Caco-2 (cell line): ENCODE measurements around the gene RASIP1. TPM values are rescaled to one million over a fixed set of nuclear protein-coding genes. Genes with fewer than 3 reads are reported as not detected.
"Not testable (repeated sequence)": the region's sequence is repeated elsewhere in the genome, so short reads cannot be mapped to it uniquely, and the experiment has no call there.

Experiments
- BruUV-seq: library from RNA; stranded (reverse); fragments of 400-500 nt; replicated peaks from 2 replicates; lab custom pipeline; 2021; lab: Mats Ljungman, UMichigan
- CTCF ChIA-PET: fragments of 300-600 bp; sonication (Branson Sonifier 250); formaldehyde crosslinking; loops from one replicate; lab custom pipeline; 2022; ENCODE audit warnings: antibody characterized with exemption; lab: Charles Lee
- POLR2A ChIA-PET: fragments of 300-600 bp; sonication (Branson Sonifier 250); formaldehyde crosslinking; loops from one replicate; lab custom pipeline; 2022; ENCODE audit warnings: antibody characterized with exemption; lab: Charles Lee
- DNase-seq, 2 experiments: peaks; one replicate each; pipeline versions ENCODE4 v3.0.0 to v3.0.0-alpha.2; 2020 to 2022
- H3K27me3 ChIP-seq: replicated peaks from 2 replicates; pipeline ENCODE4 v1.6.0; 2011; ENCODE audit warnings: low read length; ENCODE audit not compliant: control insufficient read depth, insufficient read depth
- H3K36me3 ChIP-seq: 2 replicates; pipeline ENCODE4 v1.5.1; 2011; ENCODE audit warnings: low read length; ENCODE audit not compliant: control insufficient read depth, insufficient read depth
- H3K4me1 ChIP-seq: fragments of 250-450 bp; sonication (Bioruptor Pico); 2 replicates; pipeline ENCODE4 v1.5.1; 2020; ENCODE audit warnings: mild to moderate bottlenecking
- H3K4me3 ChIP-seq: 2 replicates; pipeline ENCODE4 v1.5.1; 2011; ENCODE audit warnings: low read depth, mild to moderate bottlenecking, control low read depth, low read length
- H3K9me3 ChIP-seq: fragments of 250-450 bp; sonication (Bioruptor Pico); 2 replicates; pipeline ENCODE4 v1.5.1; 2020; ENCODE audit warnings: mild to moderate bottlenecking, moderate library complexity
- H3K27ac Mint-ChIP-seq: one replicate; pipeline ENCODE4 v1.8.0; 2022; ENCODE audit warnings: mixed read lengths; ENCODE audit not compliant: unreplicated experiment
- H3K27me3 Mint-ChIP-seq: one replicate; pipeline ENCODE4 v1.8.0; 2022; ENCODE audit warnings: mixed read lengths; ENCODE audit not compliant: insufficient read depth, unreplicated experiment
- H3K36me3 Mint-ChIP-seq: one replicate; pipeline ENCODE4 v1.8.0; 2022; ENCODE audit warnings: mild to moderate bottlenecking, mixed read lengths; ENCODE audit not compliant: insufficient read depth, unreplicated experiment
- H3K4me1 Mint-ChIP-seq: one replicate; pipeline ENCODE4 v1.8.0; 2022; ENCODE audit warnings: low read depth, mixed read lengths; ENCODE audit not compliant: unreplicated experiment
- H3K4me3 Mint-ChIP-seq: one replicate; pipeline ENCODE4 v1.8.0; 2022; ENCODE audit warnings: mild to moderate bottlenecking, moderate library complexity, mixed read lengths; ENCODE audit not compliant: unreplicated experiment
- H3K9me3 Mint-ChIP-seq: one replicate; pipeline ENCODE4 v1.8.0; 2022; ENCODE audit warnings: mixed read lengths; ENCODE audit not compliant: unreplicated experiment
- intact Hi-C: fragments of 100-400 bp; cut with micrococcal nuclease; formaldehyde crosslinking; loops from one replicate; pipeline ENCODE4 v1.10.0; 2022; ENCODE audit not compliant: unreplicated experiment
- total RNA-seq: library from RNA; stranded (reverse); gene quantifications from 2 replicates; pipeline ENCODE4 v1.2.3, GENCODE V29; 2022
- TF ChIP-seq, protein P1 (sequence below), 2 experiments: fragments of 200-600 bp in 1 of 2; IDR thresholded peaks; 1 replicate in 1 of 2; 2 replicates in 1 of 2; pipeline versions ENCODE4 v1.5.1 to v1.8.0; 2011 to 2022; ENCODE audit warnings: antibody characterized with exemption in 1 of 2, control low read depth in 1 of 2, inconsistent platforms in 1 of 2, low read depth in 1 of 2, low read length in 1 of 2, mild to moderate bottlenecking in 1 of 2, moderate library complexity in 1 of 2; ENCODE audit not compliant: insufficient read depth in 1 of 2, severe bottlenecking in 1 of 2, unreplicated experiment in 1 of 2

RASIP1 gene
- total RNA-seq, 1 experiment from 2014 or later, result 5.9 TPM

DNA sequence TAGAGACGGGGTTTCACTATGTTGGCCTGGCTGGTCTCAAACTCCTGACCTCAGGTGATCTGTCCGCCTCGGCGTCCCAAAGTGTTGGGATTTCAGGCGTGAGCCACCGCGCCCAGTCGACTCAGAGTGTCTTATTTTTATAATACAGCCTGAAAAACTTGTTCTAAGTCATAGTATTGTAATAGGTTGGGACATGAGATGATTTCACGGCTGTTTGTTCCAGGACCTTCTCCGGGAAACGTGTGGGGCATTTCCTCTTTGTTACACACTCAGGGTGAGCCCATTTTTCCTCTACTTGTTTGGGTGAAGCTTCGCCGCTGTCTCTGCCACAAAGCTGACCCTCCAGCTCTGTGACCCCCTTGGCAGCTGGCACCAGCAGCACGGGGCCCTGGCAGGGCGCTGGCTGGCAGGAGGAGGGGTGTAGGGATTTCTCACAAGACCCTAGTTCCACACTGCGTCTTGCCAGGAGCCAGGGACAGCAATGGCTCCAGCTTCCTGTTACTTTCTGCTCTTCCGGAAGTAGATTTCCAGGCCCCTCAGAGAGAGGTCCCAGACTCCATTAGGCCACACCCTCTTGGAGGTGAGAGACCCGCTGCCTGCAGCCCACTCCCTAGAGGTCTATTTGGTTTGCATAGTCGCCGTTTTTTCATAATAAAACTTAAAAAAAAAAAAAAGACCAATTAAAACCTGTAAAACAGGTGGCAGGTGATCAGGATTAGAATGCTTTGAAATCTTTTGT, 30.5 kb upstream of the RASIP1 start:
- TF ChIP-seq, protein P1, sequence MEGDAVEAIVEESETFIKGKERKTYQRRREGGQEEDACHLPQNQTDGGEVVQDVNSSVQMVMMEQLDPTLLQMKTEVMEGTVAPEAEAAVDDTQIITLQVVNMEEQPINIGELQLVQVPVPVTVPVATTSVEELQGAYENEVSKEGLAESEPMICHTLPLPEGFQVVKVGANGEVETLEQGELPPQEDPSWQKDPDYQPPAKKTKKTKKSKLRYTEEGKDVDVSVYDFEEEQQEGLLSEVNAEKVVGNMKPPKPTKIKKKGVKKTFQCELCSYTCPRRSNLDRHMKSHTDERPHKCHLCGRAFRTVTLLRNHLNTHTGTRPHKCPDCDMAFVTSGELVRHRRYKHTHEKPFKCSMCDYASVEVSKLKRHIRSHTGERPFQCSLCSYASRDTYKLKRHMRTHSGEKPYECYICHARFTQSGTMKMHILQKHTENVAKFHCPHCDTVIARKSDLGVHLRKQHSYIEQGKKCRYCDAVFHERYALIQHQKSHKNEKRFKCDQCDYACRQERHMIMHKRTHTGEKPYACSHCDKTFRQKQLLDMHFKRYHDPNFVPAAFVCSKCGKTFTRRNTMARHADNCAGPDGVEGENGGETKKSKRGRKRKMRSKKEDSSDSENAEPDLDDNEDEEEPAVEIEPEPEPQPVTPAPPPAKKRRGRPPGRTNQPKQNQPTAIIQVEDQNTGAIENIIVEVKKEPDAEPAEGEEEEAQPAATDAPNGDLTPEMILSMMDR (IDR thresholded peaks at IDR 0.05; ENCODE audit: insufficient read depth in 1 of 2, low read depth in 1 of 2, low read length in 1 of 2, severe bottlenecking in 1 of 2, unreplicated experiment in 1 of 2), result no peak
- Histone ChIP-seq H3K27me3 (no peaks in the 10 kb centered on the region), H3K4me1 (peaks cover 4% of the 10 kb centered on the region; the same call in 1 of the 2 replicates), H3K4me3 (no peak overlapping the region), H3K9me3 (no peaks in the 10 kb centered on the region), H3K36me3 (no peaks in the 10 kb centered on the region)
- POLR2A ChIA-PET, result no interaction called here
- intact Hi-C loops, result no loop called here
- no peak overlapping the region for H3K27ac Mint-ChIP-seq
- H3K36me3 Mint-ChIP-seq, result no peaks in the 10 kb centered on the region
- no peak overlapping the region for H3K4me3 Mint-ChIP-seq
- CTCF ChIA-PET, result interaction anchor here (1.5 kb wide), 1 partner anchor 25 kb away, joined by 3 read pairs; no protein-coding TSS in a partner anchor
- BruUV-seq, result no TSS peak
- no peaks in the 10 kb centered on the region for H3K27me3 Mint-ChIP-seq
- H3K9me3 Mint-ChIP-seq, result no peaks in the 10 kb centered on the region
- H3K4me1 Mint-ChIP-seq, result no peaks in the 10 kb centered on the region
- DNase-seq, result no peak

DNA sequence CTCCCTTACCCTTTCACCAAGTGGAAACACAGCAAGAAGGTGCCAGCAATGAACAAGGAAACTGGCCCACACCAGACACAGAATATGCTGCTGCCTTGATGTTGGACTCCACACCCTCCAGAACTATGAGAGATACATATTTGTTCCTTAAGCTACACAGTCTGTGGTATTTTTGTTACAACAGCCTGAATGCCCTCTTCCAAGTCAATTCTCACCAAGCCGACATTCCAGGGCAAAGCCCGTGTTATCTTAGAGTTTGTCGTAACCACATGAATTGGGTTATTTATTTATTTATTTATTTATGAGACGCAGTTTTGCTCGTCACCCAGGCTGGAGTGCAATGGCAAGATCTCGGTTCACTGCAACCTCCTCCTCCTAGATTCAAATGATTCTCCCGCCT, 29.9 kb upstream of the RASIP1 start:
- CTCF ChIA-PET, result interaction anchor here (1.5 kb wide), 1 partner anchor 25 kb away, joined by 3 read pairs; no protein-coding TSS in a partner anchor
- BruUV-seq, result no TSS peak
- no peak for DNase-seq

DNA sequence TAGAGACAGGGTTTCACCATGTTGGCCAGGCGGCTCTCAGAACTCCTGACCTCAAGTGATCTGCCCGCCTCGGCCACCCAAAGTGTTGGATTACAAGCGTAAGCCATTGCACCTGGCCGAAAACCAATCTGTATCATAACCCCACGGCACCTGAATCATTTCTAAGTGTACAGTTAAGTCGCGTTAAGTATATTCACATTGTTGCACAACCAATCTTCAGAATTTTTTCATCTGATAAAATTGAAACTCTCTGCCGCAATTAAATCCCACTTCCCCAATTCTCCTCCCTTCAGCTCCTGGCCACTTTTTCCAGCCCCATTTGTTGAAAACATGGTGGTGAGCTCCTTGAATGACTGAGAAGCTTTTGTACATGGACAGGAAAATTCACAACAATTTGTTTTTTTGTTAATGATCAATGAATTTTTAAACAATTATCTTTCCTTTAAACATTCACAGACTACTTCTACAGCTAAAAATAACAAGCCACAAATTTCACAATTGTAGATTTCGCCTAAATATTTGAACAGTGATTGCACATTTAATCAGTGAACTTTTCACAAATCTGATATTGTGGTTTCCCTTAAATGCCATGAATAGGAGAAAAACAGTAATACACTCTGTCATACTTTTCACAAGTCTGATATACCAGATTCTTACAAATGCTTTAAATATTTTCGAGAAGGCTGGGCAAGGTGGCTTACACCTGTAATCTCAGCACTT, 28.7 kb upstream of the RASIP1 start:
- ChIA-PET CTCF (interaction anchor here (0.6 to 1.2 kb wide), 2 partner anchors 74 to 429 kb away, joined by 4 to 6 read pairs; no protein-coding TSS in a partner anchor), POLR2A (no interaction called here)
- H3K9me3 Mint-ChIP-seq, result no peaks in the 10 kb centered on the region
- H3K4me3 ChIP-seq, result no peak overlapping the region
- no TSS peak for BruUV-seq
- TF ChIP-seq, protein P1 (IDR thresholded peaks at IDR 0.05; ENCODE audit: insufficient read depth in 1 of 2, low read depth in 1 of 2, low read length in 1 of 2, severe bottlenecking in 1 of 2, unreplicated experiment in 1 of 2), result no peak
- no peaks in the 10 kb centered on the region for H3K36me3 Mint-ChIP-seq
- H3K27me3 Mint-ChIP-seq, result no peaks in the 10 kb centered on the region
- no peaks in the 10 kb centered on the region for H3K27me3 ChIP-seq
- no peak overlapping the region for H3K27ac Mint-ChIP-seq
- no peaks in the 10 kb centered on the region for H3K4me1 Mint-ChIP-seq
- no peaks in the 10 kb centered on the region for H3K9me3 ChIP-seq
- DNase-seq, result no peak
- no peak overlapping the region for H3K4me3 Mint-ChIP-seq
- no peaks in the 10 kb centered on the region for H3K36me3 ChIP-seq
- intact Hi-C loops, result no loop called here
- H3K4me1 ChIP-seq, result peaks cover 4% of the 10 kb centered on the region; the same call in 1 of the 2 replicates

More for the DNA sequence above, 29.9 kb upstream of the RASIP1 start:
- Histone ChIP-seq H3K4me3 (no peak overlapping the region), H3K36me3 (no peaks in the 10 kb centered on the region), H3K4me1 (peaks cover 4% of the 10 kb centered on the region; the same call in 1 of the 2 replicates), H3K9me3 (no peaks in the 10 kb centered on the region), H3K27me3 (no peaks in the 10 kb centered on the region)
- TF ChIP-seq, protein P1 (IDR thresholded peaks at IDR 0.05; ENCODE audit: insufficient read depth in 1 of 2, low read depth in 1 of 2, low read length in 1 of 2, severe bottlenecking in 1 of 2, unreplicated experiment in 1 of 2), result no peak
- POLR2A ChIA-PET, result no interaction called here
- Mint-ChIP-seq H3K27ac (no peak overlapping the region), H3K4me1 (no peaks in the 10 kb centered on the region), H3K4me3 (no peak overlapping the region), H3K9me3 (no peaks in the 10 kb centered on the region), H3K36me3 (no peaks in the 10 kb centered on the region), H3K27me3 (no peaks in the 10 kb centered on the region)
- intact Hi-C loops, result no loop called here

DNA sequence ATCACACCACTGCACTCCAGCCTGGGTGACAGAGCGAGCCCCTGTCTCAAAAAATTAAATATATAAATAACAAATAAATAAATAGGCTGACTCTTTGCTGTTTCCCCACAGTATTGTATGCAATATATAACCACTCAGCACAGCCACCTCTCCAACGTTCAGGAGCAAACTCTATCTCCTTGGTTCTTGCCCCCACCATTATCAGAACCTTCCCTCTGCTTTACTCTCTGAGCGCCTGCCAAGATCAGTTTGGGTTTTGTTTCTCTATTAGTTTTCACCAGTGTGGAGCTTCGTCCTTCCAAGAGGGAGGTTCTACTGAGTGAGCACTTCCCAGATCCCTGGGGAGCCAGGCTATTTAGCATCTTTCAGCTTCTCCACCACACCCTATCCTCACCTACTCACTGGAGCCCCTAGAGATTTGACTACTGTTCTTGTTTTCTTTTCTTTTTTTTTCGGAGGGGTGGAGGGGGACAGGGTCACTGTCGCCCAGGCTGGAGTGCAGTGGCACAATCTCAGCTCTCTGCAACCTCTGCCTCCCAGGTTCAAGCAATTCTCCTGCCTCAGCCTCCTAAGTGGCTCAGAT, 27.9 kb upstream of the RASIP1 start:
- intact Hi-C loops, H3K4me3 ChIP-seq, H3K9me3 Mint-ChIP-seq, H3K27ac Mint-ChIP-seq, POLR2A ChIA-PET, H3K9me3 ChIP-seq, BruUV-seq, H3K4me1 ChIP-seq, H3K36me3 ChIP-seq, H3K4me3 Mint-ChIP-seq, H3K4me1 Mint-ChIP-seq, H3K36me3 Mint-ChIP-seq, DNase-seq, H3K27me3 ChIP-seq, H3K27me3 Mint-ChIP-seq: not testable (repeated sequence)
- CTCF ChIA-PET, result interaction anchor here (0.7 to 1.2 kb wide), 2 partner anchors 32 to 74 kb away, joined by 4 to 5 read pairs; no protein-coding TSS in a partner anchor
